Stimulated activated effector memory CD8-positive, alpha-beta T cell treated with anti-CD3 and anti-CD28 coated beads, Interleukin-12 subunit alpha, Interleukin-12 subunit beta, amount 100 ng/mL, for 72 hours (primary cell): ENCODE data around the gene STRIP1.

ENCODE experiments used
- ATAC-seq: fragments of 150-1000 bp; cut with Tn5 transposase; 2 replicates; pipeline ENCODE4 v1.10.0; 2021
- DNase-seq, 2 donors: peaks; one replicate each; pipeline ENCODE4 v3.0.0; 2021 to 2022; ENCODE audit warnings: low spot score in 2 of 2
- H3K27ac Mint-ChIP-seq: one replicate; pipeline ENCODE4 v1.8.0; 2022; ENCODE audit warnings: mild to moderate bottlenecking, mixed read lengths
- H3K36me3 Mint-ChIP-seq: one replicate; pipeline ENCODE4 v1.8.0; 2022; ENCODE audit warnings: mild to moderate bottlenecking, mixed read lengths
- H3K4me1 Mint-ChIP-seq: one replicate; pipeline ENCODE4 v1.8.0; 2022; ENCODE audit warnings: mixed read lengths
- H3K4me3 Mint-ChIP-seq: one replicate; pipeline ENCODE4 v1.8.0; 2022; ENCODE audit warnings: mild to moderate bottlenecking, mixed read lengths
- H3K9me3 Mint-ChIP-seq: one replicate; pipeline ENCODE4 v1.8.0; 2022; ENCODE audit warnings: mixed read lengths

STRIP1 gene

DNA sequence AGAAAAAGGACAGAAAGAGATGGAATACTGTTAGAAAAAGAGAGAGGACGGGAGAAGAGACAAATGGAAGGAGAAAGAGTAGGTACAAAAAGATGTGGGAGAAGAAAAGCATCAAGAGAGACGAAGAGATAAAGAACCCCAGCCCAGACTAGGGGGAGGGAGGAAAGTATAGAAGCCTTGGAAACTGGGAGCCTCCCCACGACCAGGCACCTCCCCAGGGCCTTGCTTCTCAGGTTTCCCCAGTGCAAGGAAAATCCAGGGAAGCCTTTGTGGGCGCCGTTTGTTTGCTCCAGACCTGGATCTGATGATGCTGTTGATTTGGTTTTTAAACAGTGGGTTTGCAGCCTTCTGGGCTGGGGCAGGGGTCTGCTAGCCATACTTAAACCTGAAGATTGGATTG is 51.2 kb downstream of the STRIP1 start:
- no peak for ATAC-seq
- H3K36me3 Mint-ChIP-seq, result no peaks in the 10 kb centered on the region
- DNase-seq, result no peak
- peaks cover 35% of the 10 kb centered on the region for H3K4me1 Mint-ChIP-seq
- no peaks in the 10 kb centered on the region for H3K9me3 Mint-ChIP-seq
- H3K27ac Mint-ChIP-seq, result no peak overlapping the region
- no peak overlapping the region for H3K4me3 Mint-ChIP-seq

GRCh38 chr1:110086961-110087360 is 52.5 kb downstream of the STRIP1 start:
- DNase-seq (no peak), ATAC-seq (no peak)
- H3K27ac Mint-ChIP-seq, result no peak overlapping the region
- H3K36me3 Mint-ChIP-seq, result no peaks in the 10 kb centered on the region
- H3K9me3 Mint-ChIP-seq, result no peaks in the 10 kb centered on the region
- H3K4me3 Mint-ChIP-seq, result no peak overlapping the region
- peaks cover 35% of the 10 kb centered on the region for H3K4me1 Mint-ChIP-seq

GRCh38 chr1:110087812-110088738 is 53.7 kb downstream of the STRIP1 start:
- Mint-ChIP-seq H3K4me3 (no peak overlapping the region), H3K36me3 (no peaks in the 10 kb centered on the region), H3K27ac (peak overlapping the region; percentile 15), H3K4me1 (peaks cover 34% of the 10 kb centered on the region), H3K9me3 (no peaks in the 10 kb centered on the region)
- DNase-seq (peak; percentile 41 to 74), ATAC-seq (peak; percentile 74)

DNA sequence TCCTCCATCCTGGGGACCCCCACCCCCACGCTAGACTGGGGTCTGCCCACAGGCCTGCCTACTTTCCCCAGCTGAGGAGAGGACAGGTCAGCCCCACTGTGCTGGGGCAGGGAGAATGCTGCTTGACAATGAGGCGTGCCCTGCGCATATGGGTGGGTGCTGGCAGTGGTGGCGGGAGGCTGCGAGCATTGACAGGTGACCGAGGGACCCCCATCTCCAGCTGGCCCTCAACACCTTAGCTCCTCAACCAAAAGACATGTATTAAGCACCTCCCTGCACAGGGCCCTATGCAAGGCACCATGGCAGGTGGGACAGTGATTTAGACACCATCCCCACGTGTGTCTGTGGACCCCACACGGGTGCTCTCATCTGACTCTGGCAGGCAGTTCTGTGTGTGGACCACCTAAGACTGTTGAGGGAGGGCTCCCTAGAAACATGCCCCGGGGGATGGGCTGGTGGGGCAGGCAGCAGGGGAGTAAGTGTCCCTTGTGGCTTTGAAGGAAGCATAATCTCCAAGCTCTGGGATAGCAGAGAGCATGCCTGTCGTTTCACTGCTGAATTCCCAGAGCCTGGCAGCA is 54.4 kb downstream of the STRIP1 start:
- ATAC-seq (no peak), DNase-seq (no peak)
- H3K27ac Mint-ChIP-seq, result peak overlapping the region; percentile 15
- no peaks in the 10 kb centered on the region for H3K9me3 Mint-ChIP-seq
- H3K36me3 Mint-ChIP-seq, result no peaks in the 10 kb centered on the region
- peaks cover 26% of the 10 kb centered on the region for H3K4me1 Mint-ChIP-seq
- H3K4me3 Mint-ChIP-seq, result no peak overlapping the region

DNA sequence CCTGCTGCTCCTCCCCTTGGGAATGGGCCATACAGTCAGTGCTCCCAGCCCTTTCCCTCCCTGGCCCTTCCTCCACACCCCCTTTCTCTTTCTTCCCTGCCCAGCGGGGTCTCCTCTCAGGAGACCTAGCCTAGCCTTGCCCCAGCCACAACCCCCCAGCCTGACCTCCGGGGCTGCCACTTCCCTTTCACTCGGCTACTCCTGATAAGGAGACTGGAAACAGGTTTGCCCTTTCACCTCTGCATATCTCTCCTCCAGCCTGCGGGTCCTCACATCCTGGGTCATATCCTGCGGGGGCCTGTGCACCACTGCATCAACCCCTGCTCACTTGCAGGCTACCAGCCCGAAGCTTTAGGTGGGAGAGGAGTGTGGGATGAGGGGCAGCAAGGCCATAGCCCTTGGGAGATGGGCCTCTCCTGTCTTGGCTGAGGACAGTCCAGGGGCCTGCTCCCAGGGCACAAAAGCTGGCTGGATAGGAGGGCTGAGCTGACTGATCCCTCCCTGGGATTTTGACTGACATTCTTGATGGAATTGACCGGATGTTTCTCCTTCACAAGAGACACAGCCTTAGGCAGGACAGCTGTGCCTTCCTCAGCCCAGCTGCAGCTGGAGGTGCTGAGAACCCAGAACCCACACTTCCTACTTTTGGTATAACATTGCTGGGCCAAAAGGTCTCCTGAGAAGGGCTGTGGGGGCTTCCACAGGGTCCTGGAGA is 55.3 kb downstream of the STRIP1 start:
- Mint-ChIP-seq H3K27ac (no peak overlapping the region), H3K36me3 (no peaks in the 10 kb centered on the region), H3K4me3 (no peak overlapping the region), H3K9me3 (no peaks in the 10 kb centered on the region), H3K4me1 (peaks cover 22% of the 10 kb centered on the region)
- no peak for ATAC-seq
- no peak for DNase-seq

DNA sequence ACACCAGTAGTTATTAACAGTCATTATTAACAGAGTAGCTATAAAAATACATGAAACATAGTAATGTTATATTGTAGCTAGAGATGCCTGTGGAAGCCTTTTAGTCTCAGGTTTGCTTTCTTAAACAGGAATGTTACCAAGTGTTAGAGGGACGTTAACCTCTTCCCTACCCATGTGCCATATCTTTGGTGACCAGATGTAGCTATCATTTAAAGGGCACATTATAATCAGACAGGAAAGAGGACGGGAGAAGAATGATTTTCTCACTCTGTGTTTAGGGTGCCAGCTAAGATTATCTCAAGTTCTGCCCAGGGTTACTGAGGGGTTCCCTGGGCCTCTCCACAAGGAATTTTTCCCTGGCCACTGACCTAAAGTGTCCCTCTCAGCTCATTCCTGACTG is 57.0 kb downstream of the STRIP1 start:
- H3K27ac Mint-ChIP-seq, result no peak overlapping the region
- no peak overlapping the region for H3K4me3 Mint-ChIP-seq
- H3K9me3 Mint-ChIP-seq, result no peaks in the 10 kb centered on the region
- DNase-seq, result no peak
- H3K4me1 Mint-ChIP-seq, result peaks cover 15% of the 10 kb centered on the region
- no peak for ATAC-seq
- no peaks in the 10 kb centered on the region for H3K36me3 Mint-ChIP-seq

GRCh38 chr1:110091791-110092190 is 57.4 kb downstream of the STRIP1 start:
- H3K27ac Mint-ChIP-seq, result no peak overlapping the region
- DNase-seq (no peak), ATAC-seq (no peak)

GRCh38 chr1:110092991-110093390 is 58.6 kb downstream of the STRIP1 start:
- peaks cover 5% of the 10 kb centered on the region for H3K4me1 Mint-ChIP-seq
- H3K27ac Mint-ChIP-seq, result no peak overlapping the region
- no peak for ATAC-seq
- no peak overlapping the region for H3K4me3 Mint-ChIP-seq
- no peaks in the 10 kb centered on the region for H3K9me3 Mint-ChIP-seq
- no peak for DNase-seq
- no peaks in the 10 kb centered on the region for H3K36me3 Mint-ChIP-seq

More at GRCh38 chr1:110091791-110092190, 57.4 kb downstream of the STRIP1 start:
- Mint-ChIP-seq H3K4me1 (peaks cover 11% of the 10 kb centered on the region), H3K9me3 (no peaks in the 10 kb centered on the region), H3K36me3 (no peaks in the 10 kb centered on the region), H3K4me3 (no peak overlapping the region)

GRCh38 chr1:110094931-110095654 is 60.7 kb downstream of the STRIP1 start:
- H3K4me3 Mint-ChIP-seq, result no peak overlapping the region

DNA sequence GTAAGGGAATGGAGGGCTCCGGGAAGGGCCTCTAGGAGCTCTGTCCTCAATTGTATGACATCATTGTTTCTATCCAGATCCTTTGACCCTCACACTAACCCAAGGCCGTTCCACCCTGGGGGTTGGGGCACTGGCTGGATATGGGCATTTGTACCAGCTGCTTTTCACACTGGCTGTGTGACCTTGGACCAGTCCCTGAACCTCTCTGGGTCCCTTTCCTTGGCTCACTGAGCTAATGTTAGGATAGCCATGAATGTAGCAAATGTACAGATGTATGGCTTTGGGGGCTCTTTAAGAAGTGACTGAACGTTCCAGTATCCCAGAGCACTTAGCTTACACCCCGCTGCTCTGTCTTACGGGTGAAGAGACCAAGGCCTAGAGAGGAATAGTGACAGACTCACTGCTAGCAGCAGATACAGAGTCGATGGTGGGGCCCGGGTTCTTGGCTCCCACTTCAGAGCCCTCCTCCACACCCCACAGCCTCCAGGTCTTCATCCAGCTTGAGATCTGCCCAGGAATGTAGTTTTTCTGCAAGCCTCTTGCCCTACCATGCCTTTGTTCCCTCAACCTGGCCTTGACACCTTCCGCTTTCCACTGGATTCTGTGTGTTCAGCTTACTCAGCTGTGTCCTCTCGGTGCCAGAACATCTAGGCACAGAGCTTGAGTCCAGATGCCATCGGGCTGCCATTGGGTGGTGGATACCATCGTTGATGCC is 63.2 kb downstream of the STRIP1 start:
- Mint-ChIP-seq H3K4me3 (no peak overlapping the region), H3K27ac (no peak overlapping the region), H3K4me1 (no peaks in the 10 kb centered on the region), H3K9me3 (no peaks in the 10 kb centered on the region), H3K36me3 (no peaks in the 10 kb centered on the region)
- DNase-seq (no peak), ATAC-seq (no peak)

More at GRCh38 chr1:110094931-110095654, 60.7 kb downstream of the STRIP1 start:
- DNase-seq, result no peak
- Mint-ChIP-seq H3K9me3 (no peaks in the 10 kb centered on the region), H3K27ac (no peak overlapping the region), H3K36me3 (no peaks in the 10 kb centered on the region), H3K4me1 (no peaks in the 10 kb centered on the region)
- no peak for ATAC-seq

DNA sequence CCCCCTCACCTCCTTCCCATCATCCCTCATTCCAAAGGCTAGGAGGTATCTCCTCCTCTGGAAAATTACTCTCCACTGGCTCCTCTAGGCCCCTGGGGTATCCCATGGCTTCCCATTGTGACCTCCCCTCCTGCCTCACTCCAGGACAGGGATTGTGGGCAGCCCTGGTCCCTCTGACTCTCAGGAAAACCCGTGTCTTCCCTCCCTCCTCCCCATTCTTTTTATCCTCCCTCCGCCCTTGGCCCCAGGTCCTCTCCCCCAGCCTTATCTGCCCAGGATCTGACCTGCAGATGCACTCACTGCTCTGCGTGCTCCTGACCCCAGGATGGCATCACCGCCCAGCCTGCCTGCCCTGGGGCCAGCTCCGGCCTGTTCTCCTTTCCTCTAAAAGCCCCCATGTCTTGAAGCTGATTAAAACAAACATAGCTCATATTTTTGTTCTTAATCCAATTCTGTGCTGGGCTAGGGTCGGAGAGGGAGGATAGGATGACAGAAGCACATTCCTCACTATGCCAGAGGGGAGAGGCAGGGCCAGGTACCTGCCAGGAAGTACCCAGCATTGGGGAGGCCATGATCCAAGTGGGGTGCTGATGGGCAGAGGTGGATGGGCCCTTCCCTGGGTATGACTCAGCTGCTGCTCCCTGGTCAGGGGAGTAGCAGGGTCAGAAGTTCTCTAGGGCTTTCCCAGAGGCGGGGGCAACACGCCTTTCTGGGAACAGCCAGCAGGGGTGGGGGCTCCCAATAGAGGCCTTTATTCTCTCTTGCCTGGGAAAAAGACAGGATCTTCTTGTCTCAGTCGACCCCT is 64.0 kb downstream of the STRIP1 start:
- no peaks in the 10 kb centered on the region for H3K36me3 Mint-ChIP-seq
- no peaks in the 10 kb centered on the region for H3K4me1 Mint-ChIP-seq
- no peak for ATAC-seq
- DNase-seq, result no peak
- H3K4me3 Mint-ChIP-seq, result no peak overlapping the region
- H3K27ac Mint-ChIP-seq, result no peak overlapping the region
- no peaks in the 10 kb centered on the region for H3K9me3 Mint-ChIP-seq

DNA sequence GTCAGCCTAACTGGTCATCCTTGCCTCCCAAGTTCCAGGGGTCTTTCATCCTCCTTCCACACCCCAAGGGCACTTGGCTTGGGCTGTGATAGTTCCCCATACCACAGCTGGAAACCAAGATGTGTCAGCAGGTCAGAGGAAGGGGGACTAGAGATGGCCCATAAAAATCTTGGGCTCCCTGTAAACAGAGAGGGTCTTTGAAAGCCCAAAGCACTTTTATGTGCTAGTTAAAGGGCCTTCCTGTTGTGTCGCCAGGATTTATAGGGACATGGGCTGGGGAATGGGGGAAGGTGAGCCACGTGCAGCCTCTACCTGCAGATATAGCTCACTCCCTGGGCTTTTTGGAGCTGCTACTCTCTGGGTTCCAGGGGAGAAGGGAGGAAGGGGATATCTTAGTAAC is 65.9 kb downstream of the STRIP1 start:
- Mint-ChIP-seq H3K4me3 (no peak overlapping the region), H3K4me1 (no peaks in the 10 kb centered on the region), H3K36me3 (no peaks in the 10 kb centered on the region), H3K9me3 (no peaks in the 10 kb centered on the region), H3K27ac (no peak overlapping the region)
- DNase-seq, result no peak
- no peak for ATAC-seq

GRCh38 chr1:110102081-110102480 is 67.7 kb downstream of the STRIP1 start:
- Mint-ChIP-seq H3K36me3 (no peaks in the 10 kb centered on the region), H3K4me1 (no peaks in the 10 kb centered on the region)
- ATAC-seq, result no peak

More at GRCh38 chr1:110102081-110102480, 67.7 kb downstream of the STRIP1 start:
- Mint-ChIP-seq H3K27ac (no peak overlapping the region), H3K9me3 (no peaks in the 10 kb centered on the region), H3K4me3 (no peak overlapping the region)
- no peak for DNase-seq
